PC-9 (cell line): ENCODE results near the gene SLC22A23. TPM values are rescaled to one million over a fixed set of nuclear protein-coding genes. Genes with fewer than 3 reads are reported as not detected.

Experiments
- BruUV-seq: library from RNA; stranded (reverse); fragments of 400-500 nt; replicated peaks from 2 replicates; lab custom pipeline; 2021; lab: Mats Ljungman, UMichigan
- CTCF ChIA-PET: fragments of 300-600 bp; sonication (Branson Sonifier 250); formaldehyde crosslinking; loops from one replicate; lab custom pipeline; 2022; ENCODE audit warnings: antibody characterized with exemption; lab: Charles Lee
- POLR2A ChIA-PET: fragments of 300-600 bp; sonication (Branson Sonifier 250); formaldehyde crosslinking; loops from one replicate; lab custom pipeline; 2022; ENCODE audit warnings: antibody characterized with exemption; ENCODE audit not compliant: unreplicated experiment; lab: Charles Lee
- DNase-seq, 2 experiments: peaks; one replicate each; pipeline versions ENCODE4 v3.0.0 to v3.0.0-alpha.2; 2015 to 2022; ENCODE audit warnings: mixed read lengths in 1 of 2
- H2AFZ ChIP-seq: fragments of 200-600 bp; sonication (generic); 2 replicates; pipeline ENCODE4 v1.8.1; 2017; ENCODE audit warnings: antibody characterized with exemption
- H3F3A ChIP-seq: fragments of 200-600 bp; sonication (generic); 2 replicates; pipeline ENCODE4 v1.8.1; 2017; ENCODE audit warnings: antibody characterized with exemption, mild to moderate bottlenecking, low read depth; ENCODE audit not compliant: insufficient read depth
- H3K27ac ChIP-seq: fragments of 200-600 bp; sonication (generic); 2 replicates; pipeline ENCODE4 v1.6.1; 2016; ENCODE audit warnings: mixed run types
- H3K27me3 ChIP-seq: fragments of 200-600 bp; sonication (generic); 2 replicates; pipeline ENCODE4 v1.6.1; 2016; ENCODE audit warnings: low read depth, mixed run types; ENCODE audit not compliant: insufficient read depth
- H3K36me3 ChIP-seq: fragments of 200-600 bp; sonication (generic); 2 replicates; pipeline ENCODE4 v1.6.1; 2016; ENCODE audit warnings: low read depth, mixed run types
- H3K4me1 ChIP-seq: fragments of 200-600 bp; sonication (generic); replicated peaks from 2 replicates; pipeline ENCODE4 v1.6.1; 2016; ENCODE audit warnings: mixed run types; ENCODE audit not compliant: insufficient read depth
- H3K4me2 ChIP-seq: fragments of 200-600 bp; sonication (generic); 2 replicates; pipeline ENCODE4 v1.6.1; 2017; ENCODE audit warnings: mixed run types
- H3K4me3 ChIP-seq: fragments of 200-600 bp; sonication (generic); 2 replicates; pipeline ENCODE4 v1.6.1; 2016; ENCODE audit warnings: mixed run types
- H3K79me2 ChIP-seq: fragments of 200-600 bp; sonication (generic); 2 replicates; pipeline ENCODE4 v1.6.1; 2017; ENCODE audit warnings: low read depth, mixed run types
- H3K9me2 ChIP-seq: fragments of 200-600 bp; sonication (generic); 2 replicates; pipeline ENCODE4 v1.8.1; 2017; ENCODE audit warnings: mild to moderate bottlenecking; ENCODE audit not compliant: insufficient read depth
- H3K9me3 ChIP-seq: fragments of 200-600 bp; sonication (generic); 2 replicates; pipeline ENCODE4 v1.8.1; 2016; ENCODE audit warnings: low read depth; ENCODE audit not compliant: insufficient read depth
- H4K20me1 ChIP-seq: fragments of 200-600 bp; sonication (generic); 2 replicates; pipeline ENCODE4 v1.8.1; 2017; ENCODE audit not compliant: insufficient read depth
- CTCF ChIP-seq: fragments of 200-600 bp; sonication (generic); conservative IDR thresholded peaks from 2 replicates; pipeline ENCODE4 v1.6.1; 2017; ENCODE audit warnings: mixed run types, antibody characterized with exemption, mild to moderate bottlenecking, moderate library complexity
- EZH2 ChIP-seq: fragments of 200-600 bp; sonication (generic); IDR thresholded peaks from 2 replicates; pipeline ENCODE4 v1.8.0; 2017; ENCODE audit warnings: antibody characterized with exemption, low read depth
- intact Hi-C: fragments of 100-400 bp; cut with micrococcal nuclease; formaldehyde crosslinking; loops from one replicate; pipeline ENCODE4 v1.10.0; 2022; ENCODE audit not compliant: unreplicated experiment
- total RNA-seq: library from RNA; stranded (reverse); gene quantifications from 2 replicates; pipeline ENCODE4 v1.2.3, GENCODE V29; 2021

Gene SLC22A23
- total RNA-seq, 1 experiment from 2014 or later: 13.5 TPM

DNA sequence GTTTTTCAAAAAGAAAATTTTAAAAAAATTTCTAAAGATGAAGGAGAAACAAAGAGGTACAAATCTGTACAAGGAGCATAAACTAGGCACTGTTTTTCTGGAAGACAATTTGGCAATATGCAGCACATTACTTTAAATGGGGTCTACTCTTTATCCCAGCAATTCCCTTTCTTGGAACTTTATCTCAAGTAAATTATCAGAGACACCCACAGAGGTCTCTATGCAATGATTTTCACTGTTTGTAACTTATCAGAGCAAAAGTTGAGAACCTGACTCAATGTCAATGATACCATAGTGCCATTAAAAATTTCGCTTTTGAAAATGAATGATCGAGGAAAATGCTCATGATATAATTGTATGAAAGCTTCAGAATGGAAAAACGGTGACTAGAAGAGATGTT is 35.7 kb downstream of the SLC22A23 start:
- Histone ChIP-seq H3K27me3 (no peaks in the 10 kb centered on the region), H3K4me2 (no peak overlapping the region), H3K36me3 (no peaks in the 10 kb centered on the region), H4K20me1 (no peaks in the 10 kb centered on the region), H3K79me2 (peaks cover 19% of the 10 kb centered on the region), H3F3A (peaks cover 25% of the 10 kb centered on the region; the same call in 1 of the 2 replicates), H3K4me1 (peaks cover 50% of the 10 kb centered on the region), H3K9me2 (no peaks in the 10 kb centered on the region), H2AFZ (no peak overlapping the region), H3K9me3 (no peaks in the 10 kb centered on the region), H3K4me3 (no peak overlapping the region), H3K27ac (no peak overlapping the region)
- BruUV-seq: no TSS peak
- TF ChIP-seq CTCF (no peak), EZH2 (no peak)
- DNase-seq: no peak
- ChIA-PET CTCF (no interaction called here), POLR2A (no interaction called here)
- intact Hi-C loops: no loop called here

DNA sequence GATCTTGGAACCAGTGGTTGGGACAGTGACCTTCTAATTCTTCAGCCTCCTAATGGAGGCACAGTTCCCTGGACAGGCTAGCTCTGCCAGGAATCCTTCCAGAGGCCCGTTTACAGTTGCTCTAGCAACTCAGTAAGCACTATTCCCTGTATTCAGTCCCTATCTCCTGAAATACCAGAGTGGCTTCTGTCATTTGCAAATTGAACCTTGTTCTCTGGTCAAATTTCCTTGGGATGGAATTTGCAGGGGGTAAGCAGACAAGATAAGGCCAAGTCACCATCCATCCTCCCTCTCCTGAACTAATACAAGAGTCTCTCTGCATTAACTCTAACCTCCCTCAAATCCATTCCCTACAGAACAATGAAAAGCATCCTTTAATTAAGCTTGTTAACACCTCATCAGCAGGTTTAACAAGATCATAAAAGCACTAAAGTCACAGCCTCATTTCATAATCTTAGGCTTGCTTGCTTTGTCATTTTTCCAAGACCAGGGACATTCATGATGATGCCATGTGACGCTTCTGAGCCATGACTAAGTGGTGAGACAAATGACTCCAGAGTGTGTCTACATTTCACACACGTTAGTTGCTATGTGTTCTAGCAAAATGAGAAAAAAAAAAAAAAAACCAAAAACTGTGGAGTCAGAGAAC is 37.1 kb downstream of the SLC22A23 start:
- ChIA-PET CTCF (interaction anchor here (0.8 kb wide), 1 partner anchor 35 kb away, joined by 3 read pairs; no protein-coding TSS in a partner anchor), POLR2A (interaction anchor here (0.6 kb wide), 1 partner anchor 79 kb away, joined by 8 read pairs; no protein-coding TSS in a partner anchor)
- peaks cover 25% of the 10 kb centered on the region; the same call in 1 of the 2 replicates for H3F3A ChIP-seq
- no peaks in the 10 kb centered on the region for H3K27me3 ChIP-seq
- H3K27ac ChIP-seq: peak overlapping the region; percentile 76
- H3K9me3 ChIP-seq: no peaks in the 10 kb centered on the region
- BruUV-seq: no TSS peak
- no peaks in the 10 kb centered on the region for H3K9me2 ChIP-seq
- TF ChIP-seq CTCF: no peak
- TF ChIP-seq EZH2: no peak
- no peaks in the 10 kb centered on the region for H4K20me1 ChIP-seq
- no peak overlapping the region for H2AFZ ChIP-seq
- intact Hi-C loops: loop anchor here (2.0 to 5.0 kb wide), 6 partner anchors 13 to 313 kb away; partner anchors contain the start of gene SLC22A23
- no peaks in the 10 kb centered on the region for H3K36me3 ChIP-seq
- peaks cover 59% of the 10 kb centered on the region for H3K4me1 ChIP-seq
- no peak overlapping the region for H3K4me3 ChIP-seq
- peaks cover 23% of the 10 kb centered on the region; the same call in 1 of the 2 replicates for H3K79me2 ChIP-seq
- DNase-seq: peak in 1 of 2 experiments; percentile 78
- peak overlapping the region; percentile 71; the same call in 1 of the 2 replicates for H3K4me2 ChIP-seq

GRCh38 chr6:3418496-3419060 is 38.3 kb downstream of the SLC22A23 start:
- no peak for TF ChIP-seq EZH2
- no peaks in the 10 kb centered on the region for H3K36me3 ChIP-seq
- H3K4me3 ChIP-seq: no peak overlapping the region; the same call in 1 of the 2 replicates
- H3K79me2 ChIP-seq: peaks cover 23% of the 10 kb centered on the region; the same call in 1 of the 2 replicates
- no peaks in the 10 kb centered on the region for H3K9me2 ChIP-seq
- ChIA-PET POLR2A (interaction anchor here (0.5 kb wide), 1 partner anchor 17 kb away, joined by 7 read pairs; no protein-coding TSS in a partner anchor), CTCF (interaction anchor here (0.6 to 0.8 kb wide), 2 partner anchors 35 to 527 kb away, joined by 3 read pairs; no protein-coding TSS in a partner anchor)
- H3K4me2 ChIP-seq: peak overlapping the region; percentile 71
- peaks cover 69% of the 10 kb centered on the region for H3K4me1 ChIP-seq
- H3K27ac ChIP-seq: peak overlapping the region; percentile 76
- no peaks in the 10 kb centered on the region for H3K9me3 ChIP-seq
- H2AFZ ChIP-seq: no peak overlapping the region
- H3F3A ChIP-seq: peaks cover 33% of the 10 kb centered on the region; the same call in 1 of the 2 replicates
- intact Hi-C loops: loop anchor here (2.0 to 5.0 kb wide), 6 partner anchors 14 to 314 kb away; partner anchors contain the start of gene SLC22A23
- no peaks in the 10 kb centered on the region for H4K20me1 ChIP-seq
- BruUV-seq: no TSS peak
- peak; percentile 90 to 91 for DNase-seq
- no peaks in the 10 kb centered on the region for H3K27me3 ChIP-seq
